GM18873 (cell line): ENCODE measurements around the gene CES5A.
"Not testable (repeated sequence)": the region's sequence is repeated elsewhere in the genome, so short reads cannot be mapped to it uniquely, and the experiment has no call there.

Source experiments
- ATAC-seq: cut with Tn5 transposase; IDR thresholded peaks from one replicate; pipeline ENCODE4 v1.9.1; 2021; ENCODE audit warnings: mild to moderate bottlenecking, moderate library complexity, moderate number of reproducible peaks; ENCODE audit not compliant: unreplicated experiment, low FRiP score

Gene CES5A

DNA sequence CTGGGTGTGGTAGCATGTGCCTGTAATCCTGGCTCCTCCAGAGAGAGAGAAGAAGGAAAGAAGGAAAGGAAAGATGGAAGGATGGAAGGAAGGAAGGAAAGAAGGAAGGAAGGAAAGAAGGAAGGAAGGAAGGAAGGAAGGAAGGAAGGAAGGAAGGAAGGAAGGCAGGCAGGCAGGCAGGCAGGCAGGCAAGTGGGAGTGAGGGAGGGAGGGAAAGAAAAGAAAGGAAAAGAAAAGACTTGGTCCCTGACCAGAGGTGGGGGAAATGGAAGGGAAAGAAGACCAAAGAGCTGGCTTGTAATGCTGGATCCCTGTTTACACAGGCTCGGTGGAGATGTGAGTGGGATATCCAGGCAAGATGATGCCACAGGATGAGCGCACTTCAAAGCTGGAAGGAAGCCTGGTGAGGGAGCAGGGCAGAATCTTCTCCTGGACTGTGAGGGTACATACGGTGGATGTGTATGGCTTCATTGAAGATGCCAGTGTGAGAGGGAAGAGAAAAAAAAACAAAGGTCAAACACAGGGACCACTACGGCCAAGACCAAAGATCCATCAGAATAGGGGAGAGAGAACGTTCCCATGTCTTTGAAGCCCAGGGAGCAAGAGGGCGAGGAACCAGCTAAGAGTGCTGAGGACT is 44.4 kb downstream of the CES5A start:
- ATAC-seq, result no peak

DNA sequence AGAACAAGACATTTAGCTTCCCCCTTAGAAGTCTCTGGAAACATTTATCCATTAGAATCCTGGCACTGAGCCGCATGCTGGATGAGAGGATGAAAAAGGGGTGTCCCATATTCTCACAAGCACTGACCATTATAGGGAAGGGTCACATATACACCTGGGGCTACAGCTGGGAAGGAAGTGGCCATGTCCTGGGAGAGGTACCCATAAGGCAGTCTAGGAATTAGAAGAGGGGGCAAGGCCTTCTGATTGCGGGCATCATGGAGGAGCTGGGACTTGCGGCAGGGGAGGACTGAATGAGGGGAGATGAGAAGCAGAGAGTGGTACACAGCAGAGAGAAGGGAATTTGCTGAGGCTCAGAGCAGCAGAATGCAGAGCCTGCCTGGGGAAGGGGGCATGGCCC is 45.9 kb downstream of the CES5A start:
- ATAC-seq, result not testable (repeated sequence)

DNA sequence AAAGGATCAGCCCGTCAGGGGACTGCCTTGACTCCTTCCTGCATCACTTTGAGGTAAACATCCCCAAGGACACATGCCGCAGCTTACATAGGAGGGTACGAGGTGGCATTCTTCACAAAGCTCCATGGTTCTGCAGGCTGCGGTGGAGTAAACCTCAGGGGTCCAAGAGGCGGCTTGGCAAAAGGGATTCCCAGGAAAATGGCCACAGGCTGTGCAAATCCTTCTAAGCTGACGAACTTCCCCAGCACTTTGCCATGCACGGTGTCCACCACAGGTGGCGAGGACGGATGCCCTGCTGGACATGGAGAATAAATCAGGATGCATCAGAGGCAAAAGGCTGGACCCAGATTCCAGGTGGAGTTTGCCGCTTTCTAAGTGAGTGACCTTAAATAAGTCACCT is 46.5 kb downstream of the CES5A start:
- no peak for ATAC-seq

DNA sequence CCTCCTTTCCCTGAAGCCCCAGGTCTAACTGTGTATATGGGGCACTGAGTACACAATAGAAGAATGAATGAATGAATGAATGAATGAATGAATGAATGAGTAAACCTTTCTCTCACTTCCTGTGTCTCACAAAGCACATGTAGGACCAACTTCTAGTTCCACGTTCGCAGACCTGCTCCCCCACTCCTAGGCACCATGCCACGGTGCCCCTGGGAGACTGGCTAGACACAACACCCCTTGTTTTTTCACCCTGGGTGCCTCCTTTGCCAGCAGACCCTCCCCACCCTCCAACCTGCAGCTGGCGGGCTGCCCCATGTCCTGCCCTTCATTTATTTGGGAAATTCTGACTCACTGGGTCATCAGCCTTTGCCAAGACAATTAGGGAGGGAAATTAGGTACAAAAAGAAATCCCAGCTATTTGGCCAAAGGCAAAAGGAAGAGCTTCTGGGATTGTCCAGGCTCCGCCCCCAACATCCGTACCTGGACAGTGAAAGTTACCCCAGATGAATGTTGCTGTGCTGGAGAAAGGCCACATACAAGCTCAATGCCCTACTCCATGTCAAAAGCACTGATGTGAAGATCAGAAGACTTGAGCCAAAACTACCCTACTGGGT is 50.0 kb downstream of the CES5A start:
- no peak for ATAC-seq

DNA sequence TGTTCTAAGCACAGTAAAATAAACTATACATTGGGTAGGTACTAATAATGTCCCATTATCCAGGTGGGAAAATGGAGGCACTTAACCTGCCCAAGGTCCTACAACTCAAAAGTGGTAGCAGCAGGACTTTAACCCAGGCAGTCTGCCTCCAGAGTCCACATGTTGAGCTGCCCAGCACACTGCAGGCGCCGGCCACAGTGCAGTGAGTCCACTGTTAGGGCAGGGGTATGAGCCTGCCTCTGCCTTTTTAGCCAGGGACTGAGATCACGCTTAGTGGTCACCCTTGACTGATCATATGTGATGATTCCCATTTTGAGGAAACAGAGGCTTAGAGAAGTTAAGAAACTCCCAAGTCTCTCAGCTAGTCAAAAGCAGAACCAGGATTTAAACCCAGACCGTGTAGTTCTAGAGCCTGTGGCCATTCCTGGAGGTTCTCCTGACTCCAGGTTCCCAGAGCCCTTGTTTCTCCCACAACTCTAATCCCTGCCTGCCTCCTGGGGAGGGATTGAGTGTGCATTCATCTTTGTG is 50.6 kb downstream of the CES5A start:
- no peak for ATAC-seq

DNA sequence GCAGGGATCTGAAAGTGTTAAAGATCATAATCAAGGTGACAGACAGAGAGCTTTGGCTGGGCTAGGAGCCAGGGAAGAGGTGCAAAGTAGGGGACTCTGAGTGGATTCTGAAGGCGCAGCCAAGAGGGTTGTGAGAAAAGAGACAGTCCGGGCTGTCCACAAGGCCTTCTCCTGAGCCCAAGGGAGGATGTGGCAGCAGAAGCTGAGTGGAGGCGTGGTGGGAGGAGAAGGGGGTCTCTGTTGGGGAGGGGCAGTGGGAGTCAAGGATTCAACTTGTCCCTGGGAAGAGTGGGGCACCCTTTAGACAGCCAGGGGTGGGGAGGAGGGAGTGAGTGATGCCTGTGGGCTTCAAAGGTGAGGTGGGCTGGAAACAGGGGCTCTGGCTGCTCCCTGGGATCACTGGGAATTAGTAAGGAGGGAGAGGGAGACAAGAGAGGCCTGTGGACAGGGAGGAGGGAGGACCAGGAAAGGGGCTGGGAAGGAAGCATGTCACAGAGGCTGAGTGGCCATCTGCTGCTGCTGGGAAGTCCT is 52.8 kb downstream of the CES5A start:
- no peak for ATAC-seq

DNA sequence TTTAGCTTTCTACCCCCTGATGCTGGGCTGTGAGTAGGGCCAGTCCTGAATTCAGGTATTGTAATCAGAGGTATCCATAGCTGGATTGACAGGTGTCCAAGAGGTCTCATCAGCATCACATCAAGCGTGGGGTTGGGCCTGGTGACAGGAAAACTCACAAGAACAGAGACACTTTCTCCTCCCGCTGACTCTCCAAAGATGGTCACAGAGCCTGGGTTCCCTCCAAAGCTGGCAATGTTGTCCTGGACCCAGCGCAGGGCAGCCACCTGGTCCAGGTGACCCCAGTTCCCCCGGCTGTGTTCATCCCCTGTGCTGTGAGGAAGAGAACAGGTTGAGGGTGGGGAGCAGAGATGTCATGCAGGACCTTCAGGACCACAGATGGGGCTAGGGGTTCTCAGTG is 54.0 kb downstream of the CES5A start:
- no peak for ATAC-seq

DNA sequence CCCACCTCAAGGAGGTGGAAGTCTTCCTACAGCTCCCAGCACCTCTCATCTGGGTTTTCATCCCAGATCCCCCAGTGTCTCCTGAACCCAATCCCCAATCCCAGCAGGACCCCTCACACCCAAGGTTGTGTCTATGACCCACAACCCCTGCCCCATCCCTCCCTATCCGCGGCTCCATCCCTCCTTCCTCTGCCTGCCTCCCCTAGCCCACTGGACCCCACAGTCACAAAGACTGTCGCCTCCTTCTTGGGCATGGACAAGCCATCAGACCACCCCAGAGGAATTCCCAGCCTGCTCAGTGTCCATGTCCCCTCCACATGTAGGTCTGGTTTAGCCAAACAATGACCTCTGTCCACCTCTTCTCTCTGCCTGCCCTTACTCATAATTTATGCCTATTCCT is 54.6 kb downstream of the CES5A start:
- no peak for ATAC-seq

DNA sequence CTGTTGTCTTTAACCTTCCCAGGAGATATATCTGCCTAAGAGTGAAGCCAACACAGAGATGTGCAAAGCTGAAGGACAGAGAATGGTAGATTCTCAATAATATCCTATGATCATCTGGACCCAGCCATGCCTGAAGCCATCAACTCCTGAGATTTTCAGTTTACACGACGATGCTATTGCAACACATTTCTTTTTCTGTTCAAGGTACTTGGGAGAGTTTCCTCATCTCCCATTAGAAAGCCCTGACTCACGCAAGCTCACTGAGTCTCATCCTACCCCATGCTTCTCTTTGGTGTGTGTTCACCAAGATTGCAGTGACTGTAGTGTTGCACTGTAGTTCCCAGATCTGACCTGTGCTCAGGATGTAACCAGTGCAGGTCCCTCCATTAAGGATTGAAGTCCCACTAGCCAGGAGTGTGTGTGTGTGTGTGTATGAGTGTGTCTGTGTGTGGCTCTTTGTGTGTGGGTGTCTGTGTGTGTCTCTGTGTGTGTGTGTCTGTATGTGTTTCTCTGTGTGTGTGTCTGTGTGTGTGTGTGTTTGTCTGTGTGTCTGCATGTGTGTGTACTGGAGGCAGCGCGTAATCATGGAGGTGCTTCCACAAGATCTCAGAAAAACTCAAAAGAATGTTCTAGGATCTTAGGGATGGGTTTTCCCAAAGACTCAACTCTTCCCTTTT is 57.8 kb downstream of the CES5A start:
- no peak for ATAC-seq

DNA sequence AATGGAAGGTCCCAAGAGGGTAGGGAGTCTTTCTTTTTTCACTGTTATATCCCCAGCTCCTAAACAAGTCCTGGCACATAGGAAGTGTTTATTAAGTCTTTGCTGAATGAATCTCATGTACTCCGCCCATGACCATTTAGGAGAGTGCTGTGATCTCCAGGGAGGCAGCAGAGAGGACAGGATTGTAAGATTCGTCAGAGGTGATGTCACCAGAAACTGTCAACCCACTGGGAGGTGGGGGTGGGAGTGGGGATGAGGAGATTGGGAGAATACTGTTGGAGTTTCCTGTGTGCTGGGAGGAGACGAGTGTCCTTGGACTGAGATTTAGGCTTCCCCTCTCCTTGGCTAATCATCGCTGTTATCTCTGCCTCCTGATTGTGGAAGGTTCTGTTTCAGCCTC is 59.0 kb downstream of the CES5A start:
- not testable (repeated sequence) for ATAC-seq

DNA sequence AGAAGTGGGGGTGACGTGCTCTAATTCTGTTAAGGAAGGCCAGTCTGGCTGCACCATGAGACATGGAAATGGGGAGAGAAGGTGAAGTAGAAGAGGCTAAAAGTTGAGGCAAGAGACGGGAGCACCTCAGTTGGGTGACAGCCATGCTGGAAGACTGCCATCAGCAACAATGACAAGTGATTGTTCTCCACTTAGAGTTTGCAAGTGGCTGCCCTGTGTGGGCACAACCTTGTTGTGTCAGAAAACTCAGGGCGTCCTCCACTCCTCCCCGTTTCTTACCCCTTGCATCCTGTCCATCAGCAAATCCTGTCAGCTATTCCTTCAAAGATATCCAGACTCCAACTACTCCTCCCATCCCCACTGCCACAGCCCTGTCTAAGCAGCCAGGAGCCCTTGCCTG is 59.9 kb downstream of the CES5A start:
- ATAC-seq, result no peak

DNA sequence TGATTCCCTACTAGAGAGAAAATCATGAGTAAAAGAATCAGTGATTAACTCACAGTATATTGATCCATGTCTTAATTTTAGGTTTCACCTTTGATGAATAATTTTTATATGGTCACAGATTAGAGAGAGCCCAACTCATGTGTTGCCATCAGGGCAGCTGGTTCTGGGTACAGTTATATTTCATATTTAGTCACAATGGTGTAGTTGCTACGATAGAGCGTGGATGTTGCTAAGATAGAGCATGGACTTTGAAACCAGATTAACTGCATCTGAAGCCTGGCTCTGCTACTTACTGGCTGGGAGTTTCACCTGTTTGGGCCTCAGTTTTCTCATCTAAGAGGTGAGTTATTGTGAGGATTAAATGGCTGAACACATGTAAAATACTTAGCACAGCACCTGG is 61.0 kb downstream of the CES5A start:
- not testable (repeated sequence) for ATAC-seq

DNA sequence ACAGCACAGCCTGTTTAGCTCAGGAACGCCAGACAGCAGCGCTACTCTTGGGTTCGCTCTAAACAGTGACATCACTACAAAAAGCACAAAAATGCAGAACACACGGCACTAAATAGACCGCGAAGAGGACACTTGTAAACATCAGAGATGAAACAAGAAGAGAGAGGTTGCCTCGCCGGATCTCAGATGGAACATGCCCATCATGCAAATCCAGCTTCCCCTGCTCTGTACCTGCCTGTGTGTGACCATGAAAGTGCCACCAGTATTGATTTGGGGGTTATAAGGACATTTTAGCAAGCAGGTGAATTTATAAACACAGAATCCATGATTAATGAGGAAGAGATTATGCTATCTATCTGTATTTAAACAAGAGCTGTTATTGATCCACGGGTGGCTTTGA is 61.4 kb downstream of the CES5A start:
- ATAC-seq, result not testable (repeated sequence)

DNA sequence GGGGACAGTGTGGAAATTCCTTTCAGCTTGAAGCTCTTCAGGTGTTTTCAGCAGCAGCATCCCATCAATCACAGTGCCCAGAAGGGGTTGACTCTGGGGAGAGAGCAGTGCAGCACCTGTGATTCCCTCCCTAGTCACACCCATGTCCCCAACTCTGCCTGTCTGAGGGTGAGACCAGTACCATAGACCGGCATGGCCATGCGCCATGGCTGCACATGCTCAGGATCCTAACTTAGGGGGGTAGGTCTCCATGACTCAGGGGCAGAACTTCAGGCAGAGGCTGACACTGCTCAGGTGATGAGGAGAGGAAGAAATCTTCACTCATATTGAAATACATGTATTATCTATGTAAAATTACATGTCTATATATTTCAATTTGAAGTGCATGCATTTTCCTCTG is 62.2 kb downstream of the CES5A start:
- no peak for ATAC-seq

DNA sequence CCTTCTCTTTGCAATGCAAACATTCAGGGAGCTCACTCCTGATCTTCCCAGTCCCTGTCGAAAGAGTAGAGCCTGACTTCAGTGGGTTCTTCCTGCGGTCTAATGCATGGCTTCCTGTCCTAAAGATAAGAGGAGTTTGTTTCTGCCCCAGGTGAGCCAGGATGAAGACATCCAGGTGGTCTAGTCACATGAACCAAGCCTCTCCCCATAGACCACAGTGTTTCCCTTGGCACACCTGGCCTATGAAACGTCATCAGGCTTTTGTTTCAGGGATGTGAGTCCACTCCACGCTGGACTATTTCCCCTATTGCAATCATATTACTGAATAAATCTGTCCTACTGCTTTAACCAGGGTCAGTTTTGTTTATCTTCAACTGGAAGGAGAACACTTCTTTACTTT is 63.4 kb downstream of the CES5A start:
- ATAC-seq, result no peak

DNA sequence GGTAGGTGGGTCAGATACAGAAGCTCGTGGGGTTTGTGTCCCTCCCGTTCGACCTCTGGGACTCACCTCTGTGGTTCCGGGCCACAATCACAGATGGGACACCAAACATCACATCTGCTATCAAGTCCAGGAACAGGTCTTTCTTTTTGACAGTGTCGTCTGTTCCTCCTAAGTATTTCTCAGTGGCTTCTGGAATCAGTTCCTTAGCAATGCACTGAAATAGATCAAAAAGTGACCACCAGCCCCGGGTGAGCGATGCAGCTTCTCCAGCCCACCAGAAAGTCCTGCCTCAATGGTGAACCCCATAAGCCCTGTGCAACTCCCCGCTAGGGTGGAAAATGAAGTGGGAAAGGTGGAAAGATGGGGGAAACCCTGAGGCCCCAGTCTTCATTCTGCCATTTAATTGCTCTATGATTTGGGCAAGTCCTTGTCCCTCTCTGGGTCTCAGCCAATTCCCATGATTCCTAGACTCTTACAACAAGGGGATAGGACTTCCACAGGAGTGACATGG is 64.7 kb downstream of the CES5A start:
- ATAC-seq, result no peak

DNA sequence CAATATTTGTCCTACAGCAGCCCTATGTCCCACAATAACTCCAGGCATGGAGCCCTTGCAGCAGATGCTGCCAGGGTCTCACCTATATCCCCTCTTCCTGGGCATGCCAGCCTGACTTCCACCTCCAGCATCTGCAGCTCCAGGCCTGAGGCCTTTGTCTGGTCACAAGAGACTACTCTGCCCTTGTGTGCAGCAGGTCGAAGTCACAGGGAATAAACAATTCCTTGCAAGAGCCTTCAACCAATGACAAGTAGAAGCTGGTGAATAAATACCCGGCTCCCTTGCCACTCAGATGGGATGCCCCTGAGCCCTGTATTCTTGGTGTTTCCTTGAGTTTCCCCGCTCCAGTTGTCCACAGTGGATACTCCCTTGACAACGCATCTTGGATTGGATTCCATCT is 65.3 kb downstream of the CES5A start:
- ATAC-seq, result no peak

DNA sequence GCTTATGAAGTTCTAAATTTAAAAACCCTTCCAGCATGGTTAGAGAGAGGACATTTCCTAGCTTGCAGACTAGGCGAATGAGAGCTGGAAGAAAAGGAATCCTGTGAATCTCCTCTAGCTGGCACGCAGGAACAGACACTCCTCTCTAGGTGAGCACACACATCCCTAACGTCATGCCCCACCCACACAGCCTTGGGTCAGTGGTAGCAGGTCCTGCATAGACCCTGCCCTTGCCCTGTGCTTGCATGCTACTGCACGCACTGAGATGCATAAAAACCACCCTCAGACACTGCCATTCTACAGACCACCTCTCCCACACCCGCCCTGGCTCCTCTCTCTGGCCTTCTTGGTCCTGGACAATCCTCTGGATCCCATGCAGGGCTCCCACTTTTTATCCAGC is 65.8 kb downstream of the CES5A start:
- ATAC-seq, result no peak

DNA sequence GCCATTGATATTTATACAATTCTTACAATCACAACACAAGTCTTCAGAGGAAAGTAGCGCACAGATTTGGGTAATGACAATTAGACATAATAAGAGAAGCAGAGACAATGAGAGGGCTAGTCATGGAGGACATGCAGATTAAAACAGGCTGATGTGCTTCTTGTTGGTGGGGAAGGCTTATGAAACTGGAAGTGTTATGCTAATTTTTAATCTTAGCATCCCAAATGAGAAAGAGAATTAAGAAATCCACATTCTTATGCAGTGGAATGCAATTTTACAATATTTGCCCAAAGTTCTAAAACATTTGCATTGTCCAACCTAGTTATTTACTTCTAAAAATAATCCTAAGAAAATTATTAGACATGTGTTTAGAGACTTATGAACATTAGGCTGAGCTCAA is 66.9 kb downstream of the CES5A start:
- ATAC-seq, result not testable (repeated sequence)

DNA sequence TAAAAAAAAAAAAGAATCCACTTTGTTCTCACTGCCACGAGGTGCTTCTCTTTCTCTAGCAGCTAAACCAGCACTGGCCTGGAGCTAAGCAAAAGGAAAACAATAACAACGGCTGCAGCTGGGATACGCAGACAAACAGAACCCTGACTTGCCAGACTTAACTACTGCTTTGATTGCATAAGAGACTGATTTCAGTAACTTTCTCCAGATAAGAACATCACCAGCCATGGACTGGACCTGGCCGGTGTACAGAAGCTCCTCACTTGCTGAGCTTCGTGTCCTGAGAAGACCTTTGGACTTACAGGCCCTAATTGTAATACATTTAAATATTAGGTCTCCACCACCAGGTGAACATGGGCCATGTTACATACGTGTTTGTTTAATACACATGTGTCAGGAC is 70.1 kb downstream of the CES5A start:
- ATAC-seq, result not testable (repeated sequence)

DNA sequence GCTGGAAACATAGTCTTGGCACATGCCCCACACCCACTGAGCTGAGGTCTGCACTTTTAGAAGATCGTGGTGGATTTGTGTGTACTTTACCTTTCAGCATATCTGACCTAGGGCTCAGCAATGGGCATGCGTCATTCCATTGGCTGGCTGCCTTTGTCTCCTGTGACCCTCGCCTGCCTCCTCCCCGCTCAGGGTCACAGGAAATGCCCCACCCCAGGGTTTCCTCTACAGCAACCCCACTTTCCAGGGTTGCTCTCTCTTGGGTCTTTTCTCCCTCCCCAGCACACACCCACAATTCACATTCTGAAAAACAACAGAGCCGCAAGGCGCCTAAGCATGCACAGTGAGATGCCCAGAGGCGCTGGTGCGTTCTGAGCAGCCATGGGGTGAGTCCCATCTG is 71.5 kb downstream of the CES5A start:
- not testable (repeated sequence) for ATAC-seq
